NCI-H748 treated with DMSO at 0.1 percent for 48 hours (cell line): ENCODE data around the gene PGAM2.
A peak's percentile ranks its signal among the peaks of the same experiment; 100 is the strongest.

ENCODE experiments used
- DNase-seq: peaks from one replicate; lab custom pipeline; 2025; lab: John Stamatoyannopoulos, UW

PGAM2 gene

DNA sequence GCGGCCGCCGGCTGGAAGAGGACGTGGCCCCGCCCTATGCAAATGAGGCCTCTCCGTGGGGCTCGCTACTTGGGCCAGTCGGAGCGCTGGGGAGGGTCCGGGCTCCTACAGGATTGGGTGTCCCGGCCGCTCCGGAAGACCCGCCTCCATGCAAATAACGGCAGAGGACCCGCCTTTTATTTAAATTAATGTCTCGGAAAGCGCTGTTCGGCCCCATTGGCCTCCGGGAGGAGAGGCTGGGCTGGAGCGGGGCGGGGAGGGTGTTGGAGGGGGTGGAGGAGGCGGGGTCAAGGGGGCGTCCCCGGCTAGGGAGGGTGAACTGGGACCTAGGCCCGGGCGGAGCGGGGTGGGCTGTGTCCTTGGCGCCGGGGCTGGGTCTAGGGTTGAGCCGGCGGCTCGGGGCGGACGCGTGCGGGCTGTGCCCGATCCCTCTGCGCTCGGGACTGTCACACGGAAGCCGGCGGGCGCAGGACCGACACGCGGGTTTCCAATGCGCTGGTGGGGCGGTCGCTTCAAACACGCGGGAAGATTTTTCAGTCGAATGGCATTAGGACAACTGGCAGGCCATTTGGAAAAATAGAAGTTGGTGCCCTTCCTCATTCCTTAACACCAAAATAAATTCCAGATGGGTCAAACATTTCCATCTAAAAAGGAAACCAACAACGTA, 17.3 kb upstream of the PGAM2 start:
- DNase-seq, result peak; percentile 96

DNA sequence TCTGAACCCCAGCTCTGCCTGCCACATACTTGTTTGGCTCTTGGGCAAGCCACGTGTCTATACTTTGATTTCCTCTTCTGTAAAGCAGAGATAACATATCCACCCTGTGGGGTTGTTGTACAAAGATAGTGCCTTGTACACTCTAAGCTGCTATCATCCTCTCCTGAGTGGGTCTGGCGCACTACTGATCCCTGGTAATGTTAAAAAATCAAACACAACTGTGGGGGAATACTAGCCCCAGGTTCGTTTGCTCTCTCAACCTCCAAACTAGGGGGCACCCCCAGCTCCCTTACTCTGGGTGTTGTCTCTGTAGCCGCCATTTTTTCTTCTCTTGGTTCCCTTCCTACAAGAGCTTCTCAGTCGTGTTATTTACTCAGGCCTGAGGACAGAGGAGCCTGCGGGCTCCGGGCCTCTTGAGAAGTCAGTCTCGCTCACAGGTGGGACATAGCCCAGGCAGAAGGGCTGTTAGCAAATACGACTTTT, 15.9 kb upstream of the PGAM2 start:
- DNase-seq, result no peak

DNA sequence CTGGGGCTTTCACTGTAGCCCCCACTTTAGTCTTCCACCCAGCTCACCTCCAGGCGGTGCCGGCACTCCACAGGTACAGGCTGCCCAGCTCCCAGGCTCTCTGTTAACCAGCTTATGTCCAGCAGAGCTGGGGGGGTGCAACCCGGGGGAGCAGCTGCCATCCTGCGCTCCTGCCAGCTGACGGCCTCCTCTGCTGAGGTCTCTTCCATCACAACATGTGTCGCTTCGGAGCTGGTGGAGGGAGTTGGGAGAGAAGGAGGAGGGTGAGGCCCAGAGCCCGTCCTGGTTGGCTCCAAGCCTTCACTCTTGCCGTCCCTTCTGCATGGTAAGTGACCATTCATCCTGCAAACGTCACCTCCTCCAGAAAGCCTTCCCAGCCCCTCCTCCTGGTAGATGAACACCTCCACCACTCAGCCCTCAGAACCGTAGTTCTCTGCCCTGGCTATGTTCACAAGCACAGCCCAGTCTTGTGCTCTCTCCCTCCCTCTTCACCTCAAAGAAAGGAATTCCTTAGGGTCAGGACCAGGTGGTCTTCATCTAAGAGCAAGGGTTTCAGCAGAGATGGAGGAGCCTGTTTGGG, 15.4 kb upstream of the PGAM2 start:
- no peak for DNase-seq

- no peak for DNase-seq
Observed at GRCh38 chr7:44080118-44080517, 14.8 kb upstream of the PGAM2 start.

GRCh38 chr7:44079331-44080021, 14.1 kb upstream of the PGAM2 start:
- no peak for DNase-seq

DNA sequence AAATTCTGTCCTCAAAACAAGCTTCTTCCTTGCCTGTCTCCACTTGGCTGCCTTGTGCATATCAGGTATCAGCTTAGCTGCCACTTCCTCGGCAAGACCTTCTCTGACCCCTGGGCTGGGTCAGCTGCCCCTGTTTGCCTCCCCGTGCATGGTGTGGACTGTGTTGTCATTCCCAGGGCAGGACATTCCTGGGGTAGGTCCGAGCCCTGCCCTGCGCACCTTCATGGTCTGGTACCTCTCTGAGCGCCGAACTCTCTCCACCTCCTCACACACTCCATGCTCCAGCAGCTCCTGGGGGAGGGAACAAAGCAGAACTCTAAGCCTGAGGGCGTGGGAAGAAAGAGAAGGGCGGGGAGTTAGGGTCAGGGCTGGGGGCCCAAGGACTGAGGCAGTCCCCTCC, 13.2 kb upstream of the PGAM2 start:
- no peak for DNase-seq

- DNase-seq, result no peak
Observed at GRCh38 chr7:44077681-44078091, 12.3 kb upstream of the PGAM2 start.

- no peak for DNase-seq
Observed at GRCh38 chr7:44077061-44077460, 11.7 kb upstream of the PGAM2 start.

- no peak for DNase-seq
Observed at GRCh38 chr7:44076101-44076895, 10.9 kb upstream of the PGAM2 start.

DNA sequence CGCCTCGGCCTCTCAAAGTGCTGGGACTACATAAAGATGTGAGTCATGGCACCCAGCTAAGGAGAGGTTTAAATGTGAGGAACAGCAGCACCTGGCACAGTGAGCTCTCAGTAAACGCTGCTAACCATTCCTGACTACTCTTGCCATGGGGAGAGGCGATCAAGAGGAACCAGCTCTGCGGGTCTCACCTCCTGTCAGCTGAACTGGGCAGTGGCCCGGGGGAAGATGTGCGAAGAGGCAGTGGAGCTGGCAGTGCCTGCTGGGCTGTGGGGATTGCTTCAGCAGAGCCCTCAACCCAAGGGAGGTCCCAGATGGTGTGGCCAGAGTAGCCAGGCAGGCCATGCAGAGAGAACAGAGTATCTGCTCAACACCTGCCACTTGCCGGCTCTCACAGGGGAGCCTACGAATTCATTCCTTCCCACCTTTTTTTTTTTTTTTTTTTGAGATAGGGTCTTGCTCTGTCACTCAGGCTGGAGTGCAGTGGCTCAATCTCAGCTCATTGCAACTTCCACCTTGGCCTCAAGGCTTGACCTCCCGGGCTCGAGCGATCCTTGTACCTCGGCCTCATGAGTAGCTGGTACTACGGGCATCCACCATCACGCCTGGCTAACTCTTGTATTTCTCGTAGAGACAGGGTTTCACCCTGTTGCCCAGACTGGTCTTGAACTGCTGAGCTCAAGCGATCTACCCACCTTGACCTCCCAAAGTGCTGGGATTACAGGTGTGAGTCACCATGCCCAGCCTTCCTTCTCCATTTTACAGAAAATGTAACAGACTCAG, 10.1 kb upstream of the PGAM2 start:
- no peak for DNase-seq

GRCh38 chr7:44074349-44074695, 9.0 kb upstream of the PGAM2 start:
- DNase-seq, result no peak

- DNase-seq, result no peak
Observed at GRCh38 chr7:44073664-44074348, 8.4 kb upstream of the PGAM2 start.

DNA sequence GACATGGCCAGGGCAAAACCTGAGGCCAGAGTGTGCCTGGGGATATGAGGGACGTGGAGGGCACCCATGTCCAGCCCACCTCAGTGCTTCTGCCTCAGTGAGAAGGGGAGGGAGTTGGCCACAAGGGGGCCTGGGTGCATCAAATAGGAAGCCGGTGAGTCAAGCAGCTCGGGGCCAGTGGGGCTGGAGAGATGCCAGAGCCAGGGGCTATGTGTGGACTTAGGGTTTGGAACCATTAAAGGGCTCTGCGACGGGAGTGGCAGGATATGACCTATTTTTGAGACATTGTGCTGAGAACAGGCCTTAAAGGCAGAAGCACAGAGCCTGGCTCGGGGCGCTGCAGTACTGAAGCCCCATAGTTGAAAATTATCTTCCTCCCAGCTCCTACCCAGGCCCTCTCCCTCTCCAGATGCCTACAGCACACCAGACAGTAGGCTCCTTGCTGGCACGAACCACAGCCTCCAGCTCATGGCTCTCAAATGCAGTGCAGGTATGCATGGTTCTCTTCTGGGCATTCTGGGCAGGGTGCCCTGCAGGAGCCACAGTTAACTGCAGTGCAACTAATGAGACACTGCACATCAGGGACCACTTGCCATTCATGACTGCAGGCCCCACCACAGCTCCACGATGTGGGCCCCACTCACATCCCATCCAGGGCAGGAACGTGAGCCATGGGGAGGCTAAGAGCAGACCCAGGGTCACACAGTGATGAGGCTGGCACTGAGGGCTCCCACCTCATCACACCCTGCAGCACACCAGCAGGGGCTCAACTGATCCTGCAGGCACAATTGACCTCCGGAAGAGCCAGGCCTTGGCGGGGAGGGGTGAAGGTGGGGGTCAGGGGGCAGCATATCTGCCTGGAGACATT, 7.2 kb upstream of the PGAM2 start:
- peak; percentile 21 for DNase-seq

DNA sequence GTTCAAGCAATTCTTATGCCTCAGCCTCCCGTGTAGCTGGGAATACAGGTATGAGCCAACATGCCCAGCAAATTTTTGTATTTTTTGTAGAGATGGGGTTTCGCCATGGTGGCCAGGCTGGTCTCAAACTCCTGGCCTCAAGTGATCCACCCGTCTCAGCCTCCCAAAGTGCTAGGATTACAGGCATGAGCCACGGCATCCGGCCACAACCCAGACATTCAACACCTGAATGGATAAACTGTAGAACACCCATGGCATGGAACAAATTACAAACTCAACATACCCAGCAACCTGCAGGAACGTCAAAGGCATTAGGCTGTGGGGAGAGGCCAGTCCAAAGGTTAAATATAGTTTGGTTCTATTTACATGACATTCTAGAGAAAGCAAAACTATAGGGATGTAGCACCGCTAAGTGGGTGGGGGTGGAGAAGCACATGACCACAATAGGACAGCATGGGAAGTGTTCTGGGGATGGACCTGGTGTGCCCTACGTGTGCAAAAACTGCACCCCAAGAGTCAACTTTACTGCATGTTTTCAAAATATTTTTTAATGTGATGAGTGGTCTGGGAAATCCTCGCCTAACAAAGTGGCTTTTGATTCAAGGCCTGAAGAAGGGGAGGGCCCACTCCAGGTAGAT, 6.5 kb upstream of the PGAM2 start:
- DNase-seq, result no peak

DNA sequence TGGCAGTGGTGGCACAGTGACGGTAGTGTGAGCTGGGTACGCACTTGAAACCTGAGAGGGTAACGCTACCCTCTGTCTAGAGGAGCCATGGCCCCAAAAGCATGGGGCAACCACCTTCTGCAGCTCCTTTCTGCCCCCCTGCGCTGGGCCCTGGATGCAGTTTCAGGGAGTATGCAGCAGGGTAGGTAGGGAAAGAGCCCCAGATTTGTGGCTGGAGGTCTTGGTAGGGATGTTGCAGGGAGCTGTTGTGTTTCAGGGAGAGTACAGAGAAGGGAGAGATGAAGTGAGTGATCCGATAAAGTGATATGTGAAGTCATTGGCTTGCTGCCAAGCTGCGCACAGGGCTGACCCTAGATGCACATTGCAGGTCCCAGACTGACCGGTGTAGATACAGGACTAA, 2.7 kb upstream of the PGAM2 start:
- DNase-seq, result no peak

DNA sequence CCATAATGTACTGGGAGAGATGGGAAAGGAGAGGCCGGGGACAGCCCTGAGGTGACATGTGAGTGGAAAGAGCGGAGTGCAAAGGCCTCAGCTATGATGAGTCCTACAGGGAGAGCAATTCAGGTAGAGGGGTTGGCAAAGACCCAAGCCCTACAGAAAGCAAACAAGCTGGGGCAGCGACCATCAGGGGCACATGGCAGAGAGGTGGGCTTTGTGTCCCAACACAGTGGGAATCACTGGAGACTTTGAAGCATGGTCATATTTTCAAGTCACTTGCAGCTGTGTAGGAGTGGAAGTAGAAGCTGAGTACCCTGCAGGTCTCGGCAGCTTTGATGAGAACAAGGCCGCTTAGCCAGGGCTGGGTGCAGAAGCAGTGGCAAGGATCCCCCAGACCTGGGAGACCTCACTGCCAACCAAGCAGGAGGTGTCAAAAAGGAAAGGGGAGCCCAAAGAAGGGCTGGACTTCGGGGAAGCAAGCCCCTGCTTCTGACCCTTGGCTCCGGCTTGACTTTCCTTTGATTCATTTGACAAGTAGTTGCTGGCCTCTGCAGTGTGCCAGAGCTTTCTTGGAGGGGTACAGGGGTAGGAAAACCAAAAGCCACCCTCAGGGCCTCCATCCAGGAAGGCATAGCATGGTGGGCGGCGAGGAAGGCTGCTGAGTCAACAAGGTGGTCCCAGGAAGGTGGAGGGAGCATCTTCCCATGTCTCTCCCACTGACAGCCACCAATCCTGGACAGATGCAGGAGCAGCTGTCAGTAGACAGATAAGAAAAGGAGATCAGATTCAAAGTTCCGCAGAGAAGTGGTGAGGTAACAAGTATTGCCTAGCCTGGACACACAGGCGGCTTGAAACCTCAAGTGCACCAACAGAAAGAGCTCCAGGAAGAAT, 1.9 kb upstream of the PGAM2 start:
- no peak for DNase-seq

DNA sequence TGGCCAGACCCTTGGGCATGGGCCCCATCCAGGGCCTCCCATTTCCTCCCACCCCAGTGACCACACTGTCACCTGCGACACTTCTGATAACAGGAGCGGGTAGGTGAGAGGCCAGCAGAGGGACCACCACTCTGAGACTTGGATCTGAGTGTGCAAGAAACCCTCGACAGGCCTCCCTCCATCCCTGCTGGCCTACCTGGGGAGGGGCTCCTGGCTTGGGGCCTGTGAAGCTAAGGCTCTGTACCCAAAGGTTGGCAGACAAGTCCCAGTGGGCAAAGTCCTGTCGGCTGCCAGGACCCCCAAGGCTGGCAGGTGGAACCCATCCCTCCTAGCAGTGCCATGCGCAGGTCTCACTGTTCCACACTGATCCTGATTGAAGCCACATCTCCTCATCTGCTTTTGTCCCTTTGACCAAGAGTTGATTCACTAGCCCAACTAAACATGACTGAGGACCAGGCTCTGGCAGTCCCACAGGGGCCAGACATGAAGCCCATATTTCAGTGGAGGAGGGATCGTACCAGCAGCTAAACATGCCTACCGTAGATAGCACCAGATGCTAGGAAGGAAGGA, 1.2 kb upstream of the PGAM2 start:
- no peak for DNase-seq

- DNase-seq, result no peak
Observed at GRCh38 chr7:44066111-44066460, 719 bp upstream of the PGAM2 start.
